NOMO-1 (cell line): ENCODE results near the gene PGRMC2.

Experiments
- DNase-seq, 2 experiments: peaks; one replicate each; lab custom pipeline; 2025; ENCODE audit not compliant: unreplicated experiment in 2 of 2; lab: John Stamatoyannopoulos, UW

PGRMC2 gene

DNA sequence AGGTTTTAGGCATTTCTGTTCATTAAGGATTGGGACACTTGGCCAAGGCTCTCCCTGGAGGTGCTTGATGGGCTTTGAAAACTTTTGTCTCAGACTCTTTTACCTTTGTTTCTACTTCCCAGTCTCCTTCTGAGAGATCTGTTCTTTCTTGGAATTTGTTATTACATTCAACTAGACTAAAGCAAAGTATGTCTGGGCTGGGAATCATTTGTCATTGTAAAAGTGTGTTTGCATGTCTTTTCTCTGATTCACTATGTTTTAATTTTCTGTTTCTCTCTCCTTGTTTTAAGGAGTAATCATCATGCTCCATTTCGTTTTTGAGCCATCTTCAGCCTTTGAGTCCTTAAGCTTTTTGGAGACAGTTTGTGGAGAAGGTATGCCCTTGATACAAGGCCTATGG is 12.2 kb upstream of the PGRMC2 start:
- no peak for DNase-seq

DNA sequence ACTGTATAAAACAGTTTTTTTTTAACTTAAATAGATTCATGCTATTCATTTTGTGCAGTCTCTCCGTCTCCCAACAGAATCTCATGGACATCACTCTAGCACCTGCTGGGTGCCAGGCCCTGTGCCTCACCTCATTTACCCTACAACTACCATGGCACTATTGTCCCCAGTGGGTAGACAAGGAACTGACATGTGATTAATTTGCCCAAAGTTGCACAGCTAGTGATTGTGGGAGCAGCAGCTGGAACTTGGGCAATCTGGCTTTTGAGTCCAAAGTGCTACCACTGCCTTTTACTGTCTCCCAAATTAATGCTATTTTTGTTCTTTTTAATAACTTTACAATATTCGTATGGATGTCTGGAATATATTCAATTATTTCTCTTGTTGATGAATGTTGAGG is 11.2 kb upstream of the PGRMC2 start:
- no peak for DNase-seq

DNA sequence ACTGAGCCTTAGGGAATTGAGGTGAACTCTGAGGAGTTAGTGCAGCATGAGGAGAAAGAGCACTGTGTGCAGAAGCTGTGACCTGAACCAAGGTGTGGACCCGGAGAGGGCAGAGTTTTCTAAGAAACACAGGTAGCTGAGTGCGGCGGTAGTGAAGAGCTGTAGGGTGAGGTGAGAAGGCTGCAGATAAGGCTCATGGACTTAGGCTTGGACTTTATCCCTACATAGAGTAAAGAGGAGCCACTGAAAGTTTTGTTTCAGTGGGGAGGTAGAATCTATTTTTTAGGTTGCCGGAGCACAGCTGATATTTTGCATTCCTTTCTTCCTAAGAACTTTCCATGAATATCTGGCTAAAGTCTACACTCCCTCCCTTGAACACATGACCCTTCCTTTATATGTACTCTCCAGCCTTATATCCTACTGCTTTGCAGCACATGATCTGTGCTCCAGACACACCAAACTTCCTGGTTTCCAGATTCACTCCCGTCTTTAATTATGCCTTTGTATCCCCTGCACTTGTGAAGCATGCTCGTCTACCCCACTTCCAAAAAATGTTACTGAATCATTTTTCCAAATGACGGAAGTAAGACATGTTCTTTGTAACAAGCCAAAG is 10.6 kb upstream of the PGRMC2 start:
- DNase-seq: no peak

DNA sequence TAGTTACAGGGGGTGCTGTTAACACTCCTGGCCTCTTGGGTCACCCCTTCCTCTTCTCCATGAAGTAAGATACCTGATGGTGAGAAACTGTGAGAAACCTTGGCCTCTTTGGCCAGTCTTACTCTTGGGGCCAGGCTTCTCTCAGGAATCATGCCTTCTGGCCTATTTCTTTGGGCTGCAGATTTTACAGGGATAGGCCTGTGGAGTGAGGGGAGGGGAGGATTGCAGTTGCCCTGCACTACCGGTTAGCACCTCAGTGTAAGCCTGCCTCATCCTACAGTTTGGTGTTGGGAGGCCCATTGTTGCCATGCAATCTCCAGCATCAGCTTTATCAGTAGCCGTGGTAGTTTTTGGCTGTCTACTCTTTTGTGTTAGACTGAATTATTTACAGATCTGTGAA is 7.6 kb upstream of the PGRMC2 start:
- no peak for DNase-seq

DNA sequence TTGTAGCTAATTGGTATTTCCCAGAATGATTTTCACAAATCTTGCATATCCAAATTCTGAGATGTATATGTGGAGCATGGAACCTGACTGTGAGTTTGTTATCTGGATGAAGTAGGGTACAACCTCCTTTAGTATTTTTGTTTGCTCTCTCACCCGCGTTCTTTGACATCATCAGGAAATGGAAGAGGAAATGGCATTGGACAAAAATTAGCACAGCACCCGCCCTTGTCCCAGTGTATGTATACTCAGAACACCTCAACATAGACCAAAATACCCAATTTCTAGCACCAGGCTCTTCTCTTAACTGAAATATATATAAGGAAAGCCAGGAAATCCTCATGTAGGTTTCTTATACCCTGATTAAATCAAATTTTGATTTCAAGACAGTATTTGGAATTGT is 6.9 kb upstream of the PGRMC2 start:
- DNase-seq: no peak

DNA sequence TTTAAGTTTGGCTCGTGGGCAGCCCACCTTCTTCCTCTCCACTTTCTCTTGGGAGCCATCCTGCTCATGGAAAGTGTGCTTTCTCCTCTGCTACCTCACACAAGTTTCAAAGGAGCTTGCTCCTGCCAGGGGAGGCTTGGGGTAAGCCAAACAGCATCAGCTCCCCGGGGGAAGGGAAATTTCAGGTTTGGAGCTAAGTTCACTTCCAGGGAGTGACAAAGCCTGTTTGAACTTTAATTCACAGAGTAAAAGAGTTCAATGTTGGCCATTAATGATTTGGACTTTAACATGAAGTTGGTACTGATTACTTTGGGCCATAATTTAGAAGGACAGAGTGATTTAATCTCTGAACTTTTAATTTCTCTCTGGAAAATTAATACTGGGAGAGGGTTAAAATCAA is 4.7 kb upstream of the PGRMC2 start:
- no peak for DNase-seq

DNA sequence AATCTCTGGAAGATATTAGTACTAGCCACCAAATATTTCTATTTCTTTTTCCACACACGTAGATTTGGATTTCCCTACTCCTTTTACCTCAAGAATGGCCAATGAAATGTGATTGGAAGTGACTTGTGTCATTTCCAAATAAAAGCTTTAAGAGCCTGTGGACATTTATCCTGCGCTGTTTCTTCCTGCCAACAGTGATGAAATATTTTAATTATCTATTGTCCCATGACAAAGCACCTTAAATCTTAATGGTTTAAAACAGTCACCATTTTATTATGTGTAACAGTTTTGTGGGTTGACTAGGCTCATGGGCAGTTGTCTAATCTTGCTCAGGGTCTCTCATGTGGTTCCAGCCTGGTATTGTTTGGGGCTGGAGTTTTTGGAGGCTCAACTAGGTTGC is 3.5 kb upstream of the PGRMC2 start:
- DNase-seq: no peak

DNA sequence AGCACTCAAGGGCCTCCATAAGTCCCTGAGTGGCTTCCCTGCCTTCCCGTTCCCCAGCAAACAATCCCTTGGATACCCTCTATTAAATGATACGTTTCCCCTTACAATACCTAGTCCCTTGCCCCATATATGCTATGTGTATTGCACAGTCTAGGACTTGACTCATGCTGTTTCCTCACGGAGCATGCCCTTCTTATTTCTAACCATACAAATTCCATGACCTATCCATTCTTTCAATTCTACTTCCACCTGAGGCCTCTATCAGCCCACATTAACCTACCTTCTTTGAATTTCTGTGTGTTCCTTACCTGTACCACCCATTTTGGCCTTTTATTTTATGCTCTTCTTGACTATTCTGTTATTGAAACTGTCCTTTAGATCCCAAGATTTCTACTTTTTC is 2.9 kb upstream of the PGRMC2 start:
- no peak for DNase-seq

DNA sequence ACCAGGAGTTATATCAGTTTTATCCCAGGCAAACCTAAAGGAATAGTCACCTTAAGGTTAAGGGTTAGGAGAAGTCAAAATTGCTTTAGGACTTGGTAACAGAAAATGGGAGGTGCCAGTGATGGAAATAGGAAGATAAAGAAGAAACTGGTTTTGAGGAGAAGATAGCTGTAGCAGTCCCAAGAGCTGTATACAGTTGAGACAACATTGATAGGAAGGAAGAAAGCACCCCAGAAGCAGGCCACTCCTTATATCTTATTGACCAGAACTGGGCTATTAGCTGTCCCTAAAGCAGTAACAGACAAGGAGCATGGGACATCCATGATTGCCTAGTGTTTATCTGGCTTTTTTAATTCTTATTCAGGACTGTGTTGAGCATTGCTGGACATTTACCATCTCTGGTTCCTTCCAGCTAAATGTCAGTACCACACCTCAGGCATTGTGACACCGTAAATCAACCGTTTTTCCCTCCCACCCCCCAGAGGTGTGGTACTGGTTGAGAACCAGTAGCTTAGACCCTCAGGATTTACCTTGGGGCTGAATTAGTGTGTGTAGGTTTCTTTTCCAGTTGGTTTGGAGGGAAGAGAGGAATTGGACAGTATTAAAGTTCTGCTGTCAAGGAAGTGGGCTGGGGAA is 2.0 kb upstream of the PGRMC2 start:
- DNase-seq: no peak

DNA sequence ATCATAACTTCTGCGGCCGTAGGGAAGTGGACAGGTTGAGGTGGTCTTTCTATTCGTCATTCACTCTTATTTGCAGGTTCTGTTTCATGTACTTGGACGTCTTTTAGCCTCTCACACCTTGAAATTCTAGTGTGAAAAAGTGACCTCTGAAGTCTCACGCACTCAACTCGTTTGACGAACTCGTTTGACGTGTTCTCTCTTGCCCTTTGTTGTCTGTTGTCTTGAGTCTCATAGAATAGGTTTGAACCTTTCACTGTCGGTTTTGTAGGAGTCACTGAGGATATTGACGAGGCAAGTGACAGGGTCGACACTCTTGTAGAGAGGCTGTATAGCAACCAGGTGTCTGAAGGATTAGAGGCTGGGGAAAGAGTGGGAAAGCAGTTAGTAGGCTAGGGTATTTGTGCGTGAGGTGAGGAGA is 1.1 kb upstream of the PGRMC2 start:
- peak in 1 of 2 experiments; percentile 50 for DNase-seq

DNA sequence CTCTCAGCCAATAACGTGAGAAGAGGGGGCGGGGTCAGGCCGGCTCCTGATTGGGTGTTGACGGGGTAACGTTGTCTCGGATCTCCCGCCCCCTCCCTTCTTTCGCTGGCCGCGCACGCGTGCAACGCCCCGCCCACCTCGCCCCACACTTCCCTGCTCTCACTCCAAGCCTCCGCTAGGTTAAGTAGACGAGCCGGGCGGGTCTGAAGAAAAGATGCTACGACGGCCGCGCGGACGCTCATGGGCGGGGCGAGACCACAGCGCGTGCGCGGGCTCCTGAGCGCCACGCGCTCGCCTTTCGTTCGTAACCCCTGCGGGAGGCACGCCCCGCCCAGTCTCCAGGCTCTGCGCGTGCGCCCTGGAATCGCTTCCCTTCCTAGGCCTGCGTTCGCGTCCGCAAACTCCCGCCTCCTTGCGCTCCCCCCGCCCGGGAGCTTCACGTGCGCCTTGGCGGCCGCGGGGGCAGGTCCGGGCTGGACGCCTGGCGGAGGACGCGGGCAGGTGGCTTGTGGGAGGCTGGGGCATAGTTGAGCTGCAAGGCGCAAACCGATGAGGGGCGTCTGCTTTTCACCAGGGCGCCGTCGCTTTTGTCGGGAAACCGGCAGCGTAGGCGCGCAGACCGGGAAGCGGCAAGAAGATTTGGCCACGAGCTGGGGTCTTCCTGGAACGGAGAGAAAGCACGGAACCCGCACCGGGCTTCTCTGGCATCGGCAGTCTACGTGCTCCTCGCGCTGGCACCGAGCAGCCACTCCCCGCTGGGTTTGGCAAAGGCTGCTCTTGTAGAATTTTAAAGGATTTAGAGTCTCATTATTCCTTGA is 467 bp upstream of the PGRMC2 start:
- peak; percentile 98 for DNase-seq

DNA sequence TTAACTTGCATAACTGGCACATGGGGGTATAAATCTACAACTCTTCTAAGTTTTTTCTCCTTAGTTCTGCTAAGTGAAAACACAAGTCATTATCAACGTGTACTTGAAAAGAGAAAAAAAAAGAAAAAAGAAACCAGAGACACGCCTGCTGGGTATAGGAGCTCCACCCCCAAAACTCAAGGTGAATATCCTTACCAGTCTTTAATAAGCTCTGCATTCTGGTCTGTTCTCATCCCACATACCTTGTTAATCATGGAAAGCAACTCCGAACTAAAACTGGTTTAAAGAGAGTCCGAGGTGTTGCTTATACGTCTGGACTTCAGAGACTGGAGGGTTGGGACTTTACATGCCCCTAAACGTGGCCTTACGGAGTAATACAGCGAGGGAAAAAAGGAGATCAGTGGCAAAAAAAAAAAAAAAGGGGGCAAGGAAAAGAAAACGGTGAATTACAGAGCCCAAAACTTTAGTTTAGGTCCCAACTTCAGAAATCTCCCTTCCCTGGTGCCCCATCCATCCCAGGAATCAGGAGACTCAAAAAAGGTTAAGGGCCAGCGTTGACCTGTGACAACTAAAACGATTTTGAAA is 1.0 kb downstream of the PGRMC2 start:
- DNase-seq: peak; percentile 4 to 71

DNA sequence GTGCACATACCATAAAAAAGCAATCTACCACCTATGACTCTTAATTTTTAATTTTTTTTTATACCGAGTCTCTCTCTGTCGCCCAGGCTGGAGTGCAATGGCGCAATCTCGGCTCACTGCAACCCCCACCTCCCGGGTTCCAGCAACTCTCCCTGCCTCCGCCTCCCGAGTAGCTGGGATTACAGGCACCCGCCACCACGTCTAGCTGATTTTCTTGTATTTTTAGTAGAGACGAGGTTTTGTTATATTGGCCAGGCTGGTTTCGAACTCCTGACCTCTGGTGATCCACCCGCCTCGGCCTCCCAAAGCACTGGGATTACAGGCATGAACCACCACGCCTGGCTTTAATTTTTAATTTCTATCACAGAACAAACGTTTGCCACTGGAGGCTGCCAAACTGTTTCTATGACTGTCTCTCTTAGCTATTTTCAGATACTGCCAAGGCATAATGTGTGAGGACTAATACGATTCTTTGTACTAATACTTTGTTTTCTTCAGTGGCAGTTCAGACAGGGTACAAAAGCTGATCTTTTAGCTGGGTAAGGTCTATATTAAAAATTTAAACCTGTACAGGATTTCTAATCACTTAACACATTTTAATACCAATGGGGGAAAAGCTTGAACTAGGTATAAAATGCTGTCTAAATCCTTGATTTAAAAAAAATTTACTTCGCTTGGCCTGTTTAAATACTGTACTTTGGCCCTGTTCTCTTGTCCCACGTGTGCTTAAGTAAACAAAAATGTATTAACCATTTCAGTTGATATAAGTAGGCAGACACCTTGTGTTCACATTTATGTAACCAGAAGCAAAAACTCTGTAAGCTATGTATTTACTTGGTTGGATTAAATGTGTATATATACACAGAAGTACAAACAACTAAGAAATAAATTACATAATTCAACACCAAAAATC is 2.3 kb downstream of the PGRMC2 start:
- no peak for DNase-seq

DNA sequence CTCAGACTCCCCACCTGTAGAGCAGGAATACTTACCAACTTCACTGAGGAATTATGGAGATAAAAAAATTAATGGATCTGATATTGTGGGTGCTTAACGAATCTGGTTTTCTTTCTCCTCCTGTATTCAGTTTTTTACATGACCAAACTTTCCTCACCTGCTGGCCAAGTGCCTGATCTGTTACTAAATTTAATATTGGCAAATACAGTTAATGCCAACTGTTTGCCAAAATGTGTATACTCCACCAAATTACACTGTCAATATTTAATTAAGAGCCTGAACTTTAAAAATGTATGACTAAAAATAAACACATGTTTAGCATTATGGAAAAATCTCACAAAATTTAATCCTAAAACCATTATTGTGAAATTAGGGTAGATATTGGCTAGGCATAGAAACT is 3.3 kb downstream of the PGRMC2 start:
- DNase-seq: no peak

DNA sequence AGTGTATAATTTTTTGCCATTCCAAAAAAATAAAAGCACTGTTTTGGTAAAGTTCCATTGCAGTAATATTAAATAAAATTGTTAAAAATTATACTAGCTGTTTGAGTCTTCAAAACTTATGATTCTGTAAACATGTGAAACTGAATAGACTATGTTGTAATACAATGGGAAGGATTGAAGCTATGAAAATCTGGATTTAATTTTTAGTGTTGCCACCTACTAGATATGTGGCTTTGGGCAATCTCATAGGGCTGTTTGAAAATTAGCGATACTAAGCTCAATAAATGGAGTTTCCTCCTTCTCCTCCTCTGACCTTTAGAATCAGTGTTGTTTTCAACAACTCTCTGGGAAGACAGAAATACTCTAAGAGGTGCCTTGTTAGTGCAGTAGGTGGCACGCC is 4.5 kb downstream of the PGRMC2 start:
- no peak for DNase-seq

DNA sequence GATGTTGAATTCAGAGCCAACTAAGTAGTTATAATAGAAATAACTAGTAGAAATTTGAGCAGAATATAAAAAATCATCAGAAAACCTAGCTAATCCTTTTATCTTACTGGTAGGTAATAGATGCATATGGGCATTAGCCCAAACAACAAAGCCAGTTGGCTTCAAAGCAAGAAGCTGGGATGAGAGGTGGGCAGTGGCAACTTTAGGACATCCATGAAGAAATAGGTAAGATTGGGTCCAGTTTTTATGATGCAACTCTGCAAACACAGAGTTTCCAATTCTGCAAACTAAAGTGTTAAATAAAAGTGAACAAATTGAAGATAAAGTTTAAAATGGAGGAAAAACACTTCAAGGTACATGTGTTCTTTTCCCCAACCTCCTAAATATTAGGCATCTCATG is 5.1 kb downstream of the PGRMC2 start:
- no peak for DNase-seq

DNA sequence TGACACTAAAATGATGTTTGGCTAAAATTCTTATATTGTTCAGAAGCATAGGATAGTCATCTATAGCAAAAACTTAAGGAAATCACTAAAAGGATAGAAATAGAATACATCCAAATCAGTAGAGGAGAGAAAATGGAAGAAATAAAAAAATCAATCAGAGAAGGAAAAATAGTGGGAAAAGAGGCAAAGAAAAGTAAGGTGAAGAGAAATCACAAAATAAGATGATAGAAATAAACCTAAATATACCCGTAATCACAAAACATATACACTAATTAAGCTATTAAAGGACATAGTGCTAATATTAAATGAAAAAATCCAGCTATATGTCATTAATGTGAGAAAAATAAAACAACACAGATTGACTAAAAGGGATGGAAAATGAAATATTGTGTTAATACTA is 6.3 kb downstream of the PGRMC2 start:
- DNase-seq: no peak

DNA sequence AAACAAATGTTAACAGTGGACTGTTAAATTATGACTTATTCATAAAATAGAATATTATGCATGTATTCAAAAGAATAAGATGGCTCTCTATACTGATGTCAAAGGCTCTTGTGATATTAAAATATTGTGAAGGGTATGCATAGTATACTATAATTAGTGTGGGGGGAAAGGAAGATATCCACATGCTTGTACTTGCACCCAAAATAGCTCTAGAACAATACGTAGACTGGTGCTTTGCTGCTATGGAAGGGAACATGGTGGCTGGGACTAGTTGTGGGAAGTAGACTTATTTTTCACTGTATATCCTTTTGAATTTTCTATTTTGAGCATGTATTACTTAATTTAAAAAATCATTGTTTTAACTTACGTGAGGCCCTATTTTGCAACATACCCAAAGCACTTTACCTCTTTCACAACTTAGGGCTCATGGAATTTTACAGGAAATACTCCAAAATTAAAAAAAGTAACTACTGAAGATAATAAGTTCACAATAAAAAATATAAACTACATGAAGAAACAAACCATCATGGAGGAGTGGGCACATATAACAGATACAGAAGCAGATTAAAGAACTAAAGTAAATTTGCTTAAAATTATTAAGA is 7.9 kb downstream of the PGRMC2 start:
- DNase-seq: peak in 1 of 2 experiments; percentile 4

DNA sequence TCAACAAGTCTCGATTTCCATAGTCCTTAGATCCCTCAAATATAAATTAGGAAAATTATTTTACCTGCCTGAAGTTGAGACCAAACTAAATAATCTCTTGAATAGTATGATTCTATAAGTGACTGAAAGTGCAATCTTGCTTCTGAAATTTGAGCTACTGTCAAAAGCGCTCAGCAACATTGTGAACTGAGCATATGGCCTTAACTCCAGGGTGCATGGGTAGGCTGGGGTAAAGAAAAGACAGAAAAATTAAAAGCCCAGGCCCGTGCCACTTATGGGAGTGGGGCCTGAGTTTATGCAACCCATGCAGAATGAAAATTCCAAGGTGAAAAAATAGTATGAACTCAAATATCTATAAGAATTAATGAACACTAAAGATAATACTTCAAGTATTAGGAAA is 9.8 kb downstream of the PGRMC2 start:
- no peak for DNase-seq

DNA sequence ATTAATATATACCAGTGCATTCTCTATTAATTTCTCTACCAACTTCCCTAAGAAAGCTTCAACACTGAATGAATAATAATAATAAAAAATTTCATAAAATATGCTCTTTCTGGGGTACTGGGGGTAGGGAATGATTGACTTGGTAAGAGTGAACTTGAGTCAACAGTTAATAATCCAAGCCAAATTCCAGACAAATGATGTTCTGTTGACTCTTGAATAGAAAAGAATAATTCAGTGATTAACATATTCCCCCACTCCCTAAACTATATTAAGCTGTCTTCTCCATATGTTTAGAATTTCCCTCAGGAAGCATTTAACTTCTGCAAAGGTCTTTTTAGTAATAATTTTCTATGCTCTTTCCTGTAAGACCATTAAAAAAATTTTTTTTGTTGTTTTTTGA is 12.3 kb downstream of the PGRMC2 start:
- DNase-seq: no peak
